K562 (cell line): ENCODE measurements around the gene PSORS1C1. TPM values are rescaled to one million over a fixed set of nuclear protein-coding genes. Genes with fewer than 3 reads are reported as not detected.

ENCODE experiments used
- JUN ChIP-seq, 2 experiments: sonication (generic) in 1 of 2; formaldehyde crosslinking in 1 of 2; IDR thresholded peaks; 2 replicates each; pipeline versions ENCODE4 v1.6.1 to v1.8.0; 2012 to 2022; ENCODE audit warnings: borderline replicate concordance in 2 of 2, mild to moderate bottlenecking in 2 of 2, improper control_type of control experiment in 1 of 2, low read depth in 1 of 2, low read length in 1 of 2, missing genetic modification reagents in 1 of 2
- SMC3 ChIP-seq: conservative IDR thresholded peaks from 2 replicates; pipeline ENCODE4 v1.6.1; 2011; ENCODE audit warnings: low read depth, low read length, improper control_type of control experiment; ENCODE audit not compliant: insufficient read depth
- STAG1 ChIP-seq: sonication (generic); formaldehyde crosslinking; IDR thresholded peaks from 2 replicates; pipeline ENCODE4 v1.5.0; 2020; ENCODE audit warnings: missing genetic modification reagents, borderline replicate concordance
- TEAD4 ChIP-seq, 2 experiments: sonication (generic) in 1 of 2; formaldehyde crosslinking in 1 of 2; IDR thresholded peaks; 2 replicates each; pipeline versions ENCODE4 v1.6.1 to v1.8.0; 2012 to 2022; ENCODE audit warnings: borderline replicate concordance in 1 of 2, inconsistent platforms in 1 of 2, low read length in 1 of 2, mild to moderate bottlenecking in 1 of 2, missing genetic modification reagents in 1 of 2
- USF1 ChIP-seq: sonication (generic); formaldehyde crosslinking; IDR thresholded peaks from 2 replicates; pipeline ENCODE4 v1.9.0; 2022; ENCODE audit warnings: mild to moderate bottlenecking, missing genetic modification reagents
- ZNF318 ChIP-seq, 2 experiments: fragments of 450-650 bp; IDR thresholded peaks; 2 replicates each; pipeline ENCODE4 v1.6.1; 2016; ENCODE audit warnings: mild to moderate bottlenecking in 2 of 2, borderline replicate concordance in 1 of 2, low read depth in 1 of 2, moderate library complexity in 1 of 2
- ZNF512 ChIP-seq: IDR thresholded peaks from 2 replicates; pipeline ENCODE4 v1.6.1; 2016; ENCODE audit warnings: missing genetic modification characterization, missing compliant biosample characterization
- ZNF609 ChIP-seq: sonication (generic); formaldehyde crosslinking; IDR thresholded peaks from 2 replicates; pipeline ENCODE4 v1.8.1; 2023; ENCODE audit warnings: missing genetic modification reagents, mild to moderate bottlenecking, borderline replicate concordance
- polyA plus RNA-seq, 8 experiments: library from polyadenylated mRNA; depleted of rRNA in 4 of 8; stranded (reverse) in 5 of 8; unstranded in 3 of 8; fragments of >200 nt; fragmentation: Nextera tagmentation in 2 of 8; fragmentation: Illumina TruSeq in 1 of 8; extraction: Ambion mirVana in 2 of 8; extraction: Trizol in 1 of 8; gene quantifications; 2 replicates each; pipeline versions ENCODE4 v1.2.1 to v1.2.3, GENCODE V29; 2011 to 2014; ENCODE audit warnings: inconsistent platforms in 1 of 8, missing spikeins in 1 of 8
- total RNA-seq, 7 experiments: library from RNA; depleted of rRNA in 6 of 7; stranded (reverse); fragments of >200 nt in 6 of 7; fragmentation: Illumina TruSeq in 2 of 7; extraction: Trizol in 2 of 7; gene quantifications; 2 replicates each; pipeline versions ENCODE4 v1.2.1 to v1.2.3, GENCODE V29; 2011 to 2021; ENCODE audit warnings: low replicate concordance in 1 of 7

The PSORS1C1 gene
- total and polyA plus RNA-seq, 9 of the 15 experiments (the other 6 are each of a cell fraction or from before 2014, with no cell fraction given): 0.11 TPM; not detected in 8

GRCh38 chr6:31128093-31128676, 13.6 kb downstream of the PSORS1C1 start (continued):
- TF ChIP-seq ZNF318 (IDR thresholded peaks at IDR 0.05; ENCODE audit: borderline replicate concordance in 1 of 2, low read depth in 1 of 2) (no peak), SMC3 (peak; percentile 63), TEAD4 (IDR thresholded peaks at IDR 0.05; ENCODE audit: low read length) (no peak), TEAD4 (CRISPR knock-in tag; IDR thresholded peaks at IDR 0.05; ENCODE audit: borderline replicate concordance) (no peak), USF1 (CRISPR knock-in tag) (no peak), STAG1 (CRISPR knock-in tag) (peak; percentile 16; the same call in 1 of the 2 replicates), ZNF609 (no peak), ZNF512 (tag) (no peak), JUN (IDR thresholded peaks at IDR 0.05; ENCODE audit: borderline replicate concordance, low read depth, low read length) (no peak), JUN (CRISPR knock-in tag; IDR thresholded peaks at IDR 0.05; ENCODE audit: borderline replicate concordance) (no peak)
